ENCODE data around the gene CHRNA4.

CHRNA4 gene

DNA sequence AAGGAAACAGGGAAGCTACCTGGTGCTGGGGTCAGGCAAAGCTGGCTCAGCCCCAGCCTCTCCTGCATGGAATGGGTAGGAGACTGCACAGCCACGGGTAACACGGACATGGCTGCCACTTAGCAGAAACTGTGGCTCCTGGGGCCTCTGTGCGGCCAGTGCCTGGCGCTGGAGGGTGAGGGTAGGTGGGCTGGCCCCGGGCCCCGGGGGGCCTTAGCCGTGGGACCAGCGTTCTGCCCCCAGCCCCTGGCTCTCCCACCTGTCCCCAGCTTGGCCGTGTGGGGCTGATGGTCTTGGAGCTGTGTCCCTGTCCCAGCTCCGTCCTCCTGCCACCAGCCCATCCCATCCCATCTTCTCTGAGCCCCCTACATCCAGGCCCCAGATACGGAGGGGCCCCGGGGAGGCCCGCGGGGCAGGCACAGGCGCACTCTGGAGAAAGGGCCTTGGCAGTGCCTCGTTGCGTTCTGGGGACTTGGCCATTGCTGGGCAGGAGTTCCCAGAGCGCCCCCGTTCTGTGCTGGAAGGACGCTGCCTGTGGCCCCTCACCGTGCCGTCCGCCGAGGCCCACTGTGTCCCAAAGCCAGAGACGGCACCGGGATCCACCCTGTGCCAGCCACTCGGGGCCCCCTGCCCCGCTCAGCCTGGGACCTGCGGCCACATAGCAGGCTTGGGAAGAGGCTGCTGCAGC is 12.2 kb downstream of the CHRNA4 start:
- Histone ChIP-seq H3K4me3 (ENCODE audit: insufficient read length, low read depth) (no peak overlapping the region), H3K27me3 (ENCODE audit: insufficient read depth, insufficient read length) (no peaks in the 10 kb centered on the region), H3K4me1 (ENCODE audit: insufficient read depth, insufficient read length) (peaks cover 15% of the 10 kb centered on the region), H3K9me3 (ENCODE audit: insufficient read depth, low read length) (peaks cover 8% of the 10 kb centered on the region; the same call in 1 of the 2 replicates), H3K9ac (ENCODE audit: insufficient read length, low read depth) (no peak overlapping the region), H3K36me3 (ENCODE audit: insufficient read depth, insufficient read length, low read length) (peaks cover 3% of the 10 kb centered on the region)
- DNase-seq (ENCODE audit: low read depth, low spot score): no peak
- TF ChIP-seq ZNF274 (IDR thresholded peaks at IDR 0.05; ENCODE audit: low read depth, low read length) (no peak), SUZ12 (IDR thresholded peaks at IDR 0.05; ENCODE audit: extremely low read depth, insufficient read depth, insufficient read length) (no peak), YY1 (IDR thresholded peaks at IDR 0.05; ENCODE audit: insufficient read depth, insufficient read length) (no peak)

GRCh38 chr20:63347950-63348827 is 13.0 kb downstream of the CHRNA4 start:
- no peak for DNase-seq (ENCODE audit: low read depth, low spot score)
- H3K36me3 ChIP-seq (ENCODE audit: insufficient read depth, insufficient read length, low read length): peaks cover 3% of the 10 kb centered on the region
- H3K27me3 ChIP-seq (ENCODE audit: insufficient read depth, insufficient read length): no peaks in the 10 kb centered on the region
- no peak overlapping the region for H3K4me3 ChIP-seq (ENCODE audit: insufficient read length, low read depth)
- H3K9ac ChIP-seq (ENCODE audit: insufficient read length, low read depth): no peak overlapping the region
- H3K9me3 ChIP-seq (ENCODE audit: insufficient read depth, low read length): peaks cover 8% of the 10 kb centered on the region; the same call in 1 of the 2 replicates
- TF ChIP-seq YY1 (IDR thresholded peaks at IDR 0.05; ENCODE audit: insufficient read depth, insufficient read length): no peak
- no peak for TF ChIP-seq ZNF274 (IDR thresholded peaks at IDR 0.05; ENCODE audit: low read depth, low read length)
- no peak for TF ChIP-seq SUZ12 (IDR thresholded peaks at IDR 0.05; ENCODE audit: extremely low read depth, insufficient read depth, insufficient read length)
- peaks cover 19% of the 10 kb centered on the region for H3K4me1 ChIP-seq (ENCODE audit: insufficient read depth, insufficient read length)

- Histone ChIP-seq H3K27me3 (ENCODE audit: insufficient read depth, insufficient read length) (no peaks in the 10 kb centered on the region), H3K36me3 (ENCODE audit: insufficient read depth, insufficient read length, low read length) (peaks cover 3% of the 10 kb centered on the region), H3K9me3 (ENCODE audit: insufficient read depth, low read length) (peaks cover 8% of the 10 kb centered on the region; the same call in 1 of the 2 replicates), H3K4me1 (ENCODE audit: insufficient read depth, insufficient read length) (peaks cover 21% of the 10 kb centered on the region), H3K9ac (ENCODE audit: insufficient read length, low read depth) (peak overlapping the region; percentile 10), H3K4me3 (ENCODE audit: insufficient read length, low read depth) (no peak overlapping the region)
- no peak for TF ChIP-seq SUZ12 (IDR thresholded peaks at IDR 0.05; ENCODE audit: extremely low read depth, insufficient read depth, insufficient read length)
- TF ChIP-seq YY1 (IDR thresholded peaks at IDR 0.05; ENCODE audit: insufficient read depth, insufficient read length): no peak
- DNase-seq (ENCODE audit: low read depth, low spot score): no peak
Measured at GRCh38 chr20:63347081-63347741, 13.9 kb downstream of the CHRNA4 start.

- Histone ChIP-seq H3K9me3 (ENCODE audit: insufficient read depth, low read length) (peaks cover 8% of the 10 kb centered on the region; the same call in 1 of the 2 replicates), H3K4me1 (ENCODE audit: insufficient read depth, insufficient read length) (peaks cover 13% of the 10 kb centered on the region), H3K4me3 (ENCODE audit: insufficient read length, low read depth) (no peak overlapping the region), H3K9ac (ENCODE audit: insufficient read length, low read depth) (peak overlapping the region; percentile 10), H3K27me3 (ENCODE audit: insufficient read depth, insufficient read length) (no peaks in the 10 kb centered on the region), H3K36me3 (ENCODE audit: insufficient read depth, insufficient read length, low read length) (peaks cover 3% of the 10 kb centered on the region)
- no peak for DNase-seq (ENCODE audit: low read depth, low spot score)
- TF ChIP-seq YY1 (IDR thresholded peaks at IDR 0.05; ENCODE audit: insufficient read depth, insufficient read length) (no peak), ZNF274 (IDR thresholded peaks at IDR 0.05; ENCODE audit: low read depth, low read length) (no peak), SUZ12 (IDR thresholded peaks at IDR 0.05; ENCODE audit: extremely low read depth, insufficient read depth, insufficient read length) (no peak)
Measured at GRCh38 chr20:63346131-63347080, 14.7 kb downstream of the CHRNA4 start.

DNA sequence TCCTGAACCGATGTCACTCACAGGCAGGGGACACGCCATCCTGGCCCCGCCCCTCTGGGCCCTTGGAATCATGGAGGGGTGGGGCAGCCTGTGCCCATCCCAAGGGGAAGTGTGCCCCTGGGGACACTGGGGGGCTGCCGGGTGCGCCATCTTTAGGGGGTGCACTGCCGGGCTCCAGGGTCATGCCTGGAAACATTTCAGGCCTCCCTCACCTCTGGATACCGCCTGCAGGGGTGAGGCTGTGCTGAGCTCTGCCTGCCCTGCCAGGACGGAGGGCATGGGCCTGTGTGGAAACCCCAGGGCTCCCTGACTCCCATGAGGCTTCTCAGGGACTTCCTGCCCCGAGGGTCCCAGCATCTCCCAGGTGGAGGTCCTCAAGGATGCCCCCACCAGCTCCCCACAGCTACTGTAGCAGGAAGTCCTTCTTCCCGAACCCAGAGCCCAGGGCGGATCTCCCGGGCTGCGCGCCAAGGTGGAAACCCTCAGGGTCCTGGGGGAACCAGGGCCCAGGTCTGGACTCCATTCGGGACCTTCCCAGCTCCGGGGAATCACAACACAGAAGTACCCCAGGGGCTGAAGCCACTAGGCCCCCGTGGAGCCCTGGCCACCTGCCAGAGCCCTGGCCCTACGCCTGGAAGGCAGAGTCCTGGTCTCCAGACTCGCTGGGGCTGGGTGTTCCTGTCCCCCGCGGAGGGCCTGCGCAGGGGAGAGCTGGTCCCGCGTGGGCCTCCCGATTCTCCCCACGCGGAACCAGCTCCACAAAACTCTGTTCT is 15.6 kb downstream of the CHRNA4 start:
- DNase-seq (ENCODE audit: low read depth, low spot score): no peak
- H3K4me3 ChIP-seq (ENCODE audit: insufficient read length, low read depth): no peak overlapping the region
- peaks cover 2% of the 10 kb centered on the region for H3K36me3 ChIP-seq (ENCODE audit: insufficient read depth, insufficient read length, low read length)
- peaks cover 13% of the 10 kb centered on the region for H3K4me1 ChIP-seq (ENCODE audit: insufficient read depth, insufficient read length)
- no peaks in the 10 kb centered on the region for H3K27me3 ChIP-seq (ENCODE audit: insufficient read depth, insufficient read length)
- 0 out of 2 replicates have a peak, but pooled peaks cover 1% of the 10 kb centered on the region for H3K9me3 ChIP-seq (ENCODE audit: insufficient read depth, low read length)
- no peak for TF ChIP-seq ZNF274 (IDR thresholded peaks at IDR 0.05; ENCODE audit: low read depth, low read length)
- TF ChIP-seq YY1 (IDR thresholded peaks at IDR 0.05; ENCODE audit: insufficient read depth, insufficient read length): no peak
- no peak for TF ChIP-seq SUZ12 (IDR thresholded peaks at IDR 0.05; ENCODE audit: extremely low read depth, insufficient read depth, insufficient read length)
- no peak overlapping the region for H3K9ac ChIP-seq (ENCODE audit: insufficient read length, low read depth)

Data from NT2/D1 (cell line).